Endothelial cell of umbilical vein (primary cell): ENCODE results near the gene ULK4. TPM values are rescaled to one million over a fixed set of nuclear protein-coding genes. Genes with fewer than 3 reads are reported as not detected.

Source experiments
- BruUV-seq: library from RNA; stranded (reverse); fragments of 400-500 nt; replicated peaks from 2 replicates; lab custom pipeline; 2021; lab: Mats Ljungman, UMichigan
- CTCF ChIA-PET: fragments of 300-600, 350-600 bp; sonication (Branson Sonifier 250); formaldehyde crosslinking; loops from one replicate; lab custom pipeline; 2021; ENCODE audit warnings: antibody characterized with exemption, inconsistent platforms; lab: Charles Lee
- POLR2A ChIA-PET: fragments of 300-600, 350-600 bp; sonication (Branson Sonifier 250); formaldehyde crosslinking; loops from one replicate; lab custom pipeline; 2021; ENCODE audit warnings: antibody characterized with exemption, inconsistent platforms; lab: Charles Lee
- DNase-seq: peaks from one replicate; pipeline ENCODE4 v3.0.0-alpha.2; 2011; ENCODE audit warnings: low read depth, low spot score
- FAIRE-seq: peaks from 2 replicates; lab custom pipeline; 2011; peaks lifted over from hg19 to GRCh38; lab: Jason Lieb, UNC
- H2AFZ ChIP-seq: 2 replicates; pipeline ENCODE4 v1.6.0; 2012; ENCODE audit warnings: low read depth, low read length, control low read depth, inconsistent platforms
- H3K27ac ChIP-seq: 2 replicates; pipeline ENCODE4 v1.5.1; 2011; ENCODE audit warnings: low read depth, mild to moderate bottlenecking, control low read depth, low read length, moderate library complexity; ENCODE audit not compliant: insufficient read depth
- H3K27me3 ChIP-seq, 2 experiments: 2 replicates each; pipeline versions ENCODE4 v1.6.0 to v1.6.1; 2011; ENCODE audit warnings: low read length in 2 of 2, mixed read lengths in 1 of 2; ENCODE audit not compliant: control insufficient read depth in 2 of 2, insufficient read depth in 2 of 2
- H3K36me3 ChIP-seq, 2 experiments: 2 replicates in 1 of 2; 3 replicates in 1 of 2; pipeline ENCODE4 v1.5.1; 2011; ENCODE audit warnings: low read length in 2 of 2, mild to moderate bottlenecking in 1 of 2, moderate library complexity in 1 of 2; ENCODE audit not compliant: control insufficient read depth in 2 of 2, insufficient read depth in 2 of 2; ENCODE audit errors: extremely low read depth in 1 of 2
- H3K4me1 ChIP-seq: 3 replicates; pipeline ENCODE4 v1.5.1; 2011; ENCODE audit warnings: mild to moderate bottlenecking, low read length; ENCODE audit not compliant: control insufficient read depth, insufficient read depth; ENCODE audit errors: extremely low read depth
- H3K4me2 ChIP-seq: 2 replicates; pipeline ENCODE4 v1.6.1; 2011; ENCODE audit warnings: low read length, control low read depth, mixed read lengths; ENCODE audit not compliant: insufficient read depth
- H3K4me3 ChIP-seq, 3 experiments: fragments of 200-600 bp in 1 of 3; sonication (generic), shearing (Covaris generic) in 1 of 3; replicated peaks in 1 of 3; 2 replicates each; pipeline ENCODE4 v1.5.1; 2011 to 2016; ENCODE audit warnings: control low read depth in 3 of 3, low read length in 3 of 3, mild to moderate bottlenecking in 2 of 3, inconsistent platforms in 1 of 3, low read depth in 1 of 3, moderate library complexity in 1 of 3; ENCODE audit not compliant: insufficient read depth in 1 of 3
- H3K79me2 ChIP-seq: 2 replicates; pipeline ENCODE4 v1.6.0; 2012; ENCODE audit warnings: low read length, inconsistent platforms; ENCODE audit not compliant: control insufficient read depth, insufficient read depth
- H3K9ac ChIP-seq: replicated peaks from 2 replicates; pipeline ENCODE3; 2011; ENCODE audit warnings: low read length, control low read depth; ENCODE audit not compliant: insufficient read depth; ENCODE audit errors: extremely low read depth
- H3K9me1 ChIP-seq: replicated peaks from 3 replicates; pipeline ENCODE4 v1.6.0; 2011; ENCODE audit warnings: mild to moderate bottlenecking, low read length; ENCODE audit not compliant: control insufficient read depth, insufficient read depth; ENCODE audit errors: extremely low read depth
- H3K9me3 ChIP-seq: replicated peaks from 2 replicates; pipeline ENCODE4 v1.5.1; 2012; ENCODE audit warnings: low read length, inconsistent platforms; ENCODE audit not compliant: control insufficient read depth, insufficient read depth
- H4K20me1 ChIP-seq: replicated peaks from 2 replicates; pipeline ENCODE3; 2011; ENCODE audit warnings: mild to moderate bottlenecking, low read length; ENCODE audit not compliant: control insufficient read depth, insufficient read depth; ENCODE audit errors: extremely low read depth
- EZH2 ChIP-seq: IDR thresholded peaks from 2 replicates; pipeline ENCODE4 v1.6.1; 2012; ENCODE audit warnings: borderline replicate concordance, low read depth, mild to moderate bottlenecking, moderate library complexity, low read length, inconsistent platforms; ENCODE audit not compliant: severe bottlenecking
- FOS ChIP-seq: IDR thresholded peaks from 2 replicates; pipeline ENCODE4 v1.6.1; 2011; ENCODE audit warnings: mild to moderate bottlenecking, low read length, moderate library complexity, borderline replicate concordance; ENCODE audit not compliant: insufficient read depth
- GATA2 ChIP-seq: IDR thresholded peaks from 2 replicates; pipeline ENCODE4 v1.7.0; 2011; ENCODE audit warnings: low read depth, mild to moderate bottlenecking, moderate library complexity, mixed read lengths, low read length; ENCODE audit not compliant: insufficient read length, insufficient read depth
- JUN ChIP-seq: IDR thresholded peaks from 2 replicates; pipeline ENCODE4 v1.6.1; 2011; ENCODE audit warnings: borderline replicate concordance, low read depth; ENCODE audit not compliant: insufficient read length, insufficient read depth
- MAX ChIP-seq: IDR thresholded peaks from 2 replicates; pipeline ENCODE4 v1.6.1; 2011; ENCODE audit not compliant: insufficient read depth, insufficient read length
- MYC ChIP-seq: IDR thresholded peaks from one replicate; pipeline ENCODE4 v1.6.1; 2011; ENCODE audit warnings: mild to moderate bottlenecking, low read depth, low read length
- POLR2A ChIP-seq: IDR thresholded peaks from 2 replicates; pipeline ENCODE4 v1.6.1; 2012; ENCODE audit warnings: low read depth, mild to moderate bottlenecking, control low read depth, low read length
- POLR2AphosphoS5 ChIP-seq: IDR thresholded peaks from 2 replicates; pipeline ENCODE4 v1.6.1; 2012; ENCODE audit warnings: low read depth, mild to moderate bottlenecking, control low read depth, low read length, moderate library complexity; ENCODE audit not compliant: insufficient read depth
- dilution Hi-C: fragments of 300-500 bp; cut with MboI; formaldehyde crosslinking; loops from one replicate; pipeline ENCODE4 v1.15.0; 2019; ENCODE audit warnings: low sequenced_read_pairs; ENCODE audit not compliant: extremely low pct_ligation_motif_present
- intact Hi-C: fragments of 100-400 bp; cut with micrococcal nuclease; formaldehyde crosslinking; loops from one replicate; pipeline ENCODE4 v1.10.0; 2022
- polyA plus RNA-seq, 4 experiments: library from polyadenylated mRNA; depleted of rRNA in 3 of 4; stranded (reverse) in 3 of 4; unstranded in 1 of 4; fragments of >200 nt; gene quantifications; 2 replicates each; pipeline versions ENCODE4 v1.2.1 to v1.2.3, GENCODE V29; 2011 to 2012; ENCODE audit warnings: missing spikeins in 1 of 4
- total RNA-seq: library from RNA; stranded (reverse); gene quantifications from 2 replicates; pipeline ENCODE4 v1.2.3, GENCODE V29; 2021
- TF ChIP-seq, protein P1 (sequence below), 2 donors: IDR thresholded peaks; 1 replicate in 1 of 2; 2 replicates in 1 of 2; pipeline ENCODE4 v1.5.1; 2011; ENCODE audit warnings: low read length in 2 of 2, mild to moderate bottlenecking in 2 of 2, moderate library complexity in 2 of 2, control low read depth in 1 of 2, inconsistent platforms in 1 of 2, low read depth in 1 of 2; ENCODE audit not compliant: insufficient read depth in 1 of 2; ENCODE audit errors: extremely low read depth in 1 of 2

The ULK4 gene
- total and polyA plus RNA-seq, 2 donors (not counting 3 experiments of a cell fraction or from before 2014, with no cell fraction given): 3.3 to 16.0 TPM

- CTCF ChIA-PET: no interaction called here
- POLR2A ChIA-PET: no interaction called here
- no TSS peak for BruUV-seq
- no peak overlapping the region for H3K27ac ChIP-seq
- no peaks in the 10 kb centered on the region for H3K4me1 ChIP-seq
- H3K9me3 ChIP-seq: no peaks in the 10 kb centered on the region
- no peaks in the 10 kb centered on the region for H3K27me3 ChIP-seq
- H3K36me3 ChIP-seq: no peaks in the 10 kb centered on the region
- no peak overlapping the region for H3K9ac ChIP-seq
- DNase-seq: no peak
- H3K79me2 ChIP-seq: no peaks in the 10 kb centered on the region
- FAIRE-seq: no peak
- H3K9me1 ChIP-seq: no peaks in the 10 kb centered on the region
- H4K20me1 ChIP-seq: no peaks in the 10 kb centered on the region
- dilution Hi-C loops (no loop called here), intact Hi-C loops (no loop called here)
- H3K4me2 ChIP-seq: no peak overlapping the region
- TF ChIP-seq GATA2: no peak
- TF ChIP-seq MAX: no peak
- TF ChIP-seq POLR2A: no peak
- TF ChIP-seq FOS: no peak
- no peak for TF ChIP-seq MYC
- TF ChIP-seq JUN: no peak
- TF ChIP-seq EZH2: no peak
- TF ChIP-seq POLR2AphosphoS5: no peak
- TF ChIP-seq, protein P1, sequence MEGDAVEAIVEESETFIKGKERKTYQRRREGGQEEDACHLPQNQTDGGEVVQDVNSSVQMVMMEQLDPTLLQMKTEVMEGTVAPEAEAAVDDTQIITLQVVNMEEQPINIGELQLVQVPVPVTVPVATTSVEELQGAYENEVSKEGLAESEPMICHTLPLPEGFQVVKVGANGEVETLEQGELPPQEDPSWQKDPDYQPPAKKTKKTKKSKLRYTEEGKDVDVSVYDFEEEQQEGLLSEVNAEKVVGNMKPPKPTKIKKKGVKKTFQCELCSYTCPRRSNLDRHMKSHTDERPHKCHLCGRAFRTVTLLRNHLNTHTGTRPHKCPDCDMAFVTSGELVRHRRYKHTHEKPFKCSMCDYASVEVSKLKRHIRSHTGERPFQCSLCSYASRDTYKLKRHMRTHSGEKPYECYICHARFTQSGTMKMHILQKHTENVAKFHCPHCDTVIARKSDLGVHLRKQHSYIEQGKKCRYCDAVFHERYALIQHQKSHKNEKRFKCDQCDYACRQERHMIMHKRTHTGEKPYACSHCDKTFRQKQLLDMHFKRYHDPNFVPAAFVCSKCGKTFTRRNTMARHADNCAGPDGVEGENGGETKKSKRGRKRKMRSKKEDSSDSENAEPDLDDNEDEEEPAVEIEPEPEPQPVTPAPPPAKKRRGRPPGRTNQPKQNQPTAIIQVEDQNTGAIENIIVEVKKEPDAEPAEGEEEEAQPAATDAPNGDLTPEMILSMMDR (IDR thresholded peaks at IDR 0.05; ENCODE audit: extremely low read depth in 1 of 2, insufficient read depth in 1 of 2, low read depth in 1 of 2, low read length in 2 of 2): no peak
- no peak overlapping the region for H2AFZ ChIP-seq
- no peak overlapping the region for H3K4me3 ChIP-seq
Measured at GRCh38 chr3:41503998-41504623, 457.8 kb downstream of the ULK4 start.
